Loucy (cell line): ENCODE data around the gene PIKFYVE.

Experiments used
- EZH2phosphoT487 ChIP-seq: fragments of 200-600 bp; IDR thresholded peaks from 2 replicates; pipeline ENCODE4 v1.6.1; 2018; ENCODE audit warnings: antibody characterized with exemption, mild to moderate bottlenecking, moderate library complexity, borderline replicate concordance
- TF ChIP-seq, protein P1 (sequence below): fragments of 200-600 bp; sonication (generic); conservative IDR thresholded peaks from 2 replicates; pipeline ENCODE4 v1.5.1; 2014; ENCODE audit warnings: mild to moderate bottlenecking, antibody characterized with exemption, low read length

DNA sequence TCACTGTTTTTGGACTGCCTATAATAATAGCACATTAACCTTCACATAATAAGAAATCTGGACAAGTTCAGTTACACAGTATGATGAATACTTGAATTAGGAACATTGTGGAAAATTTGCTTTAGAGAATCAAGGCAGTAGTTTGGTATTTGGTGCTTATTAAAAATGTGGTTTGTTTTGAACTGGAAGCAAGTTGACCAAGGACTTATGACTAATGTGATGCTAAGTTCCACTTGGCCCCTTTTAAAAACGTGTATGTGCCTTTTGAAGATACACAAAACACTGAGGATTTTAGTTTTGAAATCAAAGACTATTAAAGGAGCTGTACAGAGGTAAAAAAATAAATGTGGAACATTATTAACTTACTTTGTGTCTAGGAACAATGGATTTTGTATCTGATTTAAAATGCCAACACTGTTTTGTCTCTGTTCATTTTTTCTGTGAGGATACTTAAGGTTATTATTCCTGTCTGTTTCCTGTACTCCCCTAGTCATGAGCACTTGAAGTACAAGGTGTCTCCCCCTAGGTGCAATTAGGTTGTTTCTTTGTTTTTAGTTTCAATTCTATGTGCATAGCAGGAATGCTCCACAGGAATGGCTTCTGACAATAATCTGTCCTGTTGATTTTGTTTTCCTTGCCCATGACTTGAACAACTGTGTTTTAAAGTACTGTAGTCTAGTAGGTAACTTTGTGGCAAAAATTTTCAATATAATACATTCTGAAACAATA, 91.0 kb downstream of the PIKFYVE start:
- no peak for TF ChIP-seq EZH2phosphoT487
- TF ChIP-seq, protein P1, sequence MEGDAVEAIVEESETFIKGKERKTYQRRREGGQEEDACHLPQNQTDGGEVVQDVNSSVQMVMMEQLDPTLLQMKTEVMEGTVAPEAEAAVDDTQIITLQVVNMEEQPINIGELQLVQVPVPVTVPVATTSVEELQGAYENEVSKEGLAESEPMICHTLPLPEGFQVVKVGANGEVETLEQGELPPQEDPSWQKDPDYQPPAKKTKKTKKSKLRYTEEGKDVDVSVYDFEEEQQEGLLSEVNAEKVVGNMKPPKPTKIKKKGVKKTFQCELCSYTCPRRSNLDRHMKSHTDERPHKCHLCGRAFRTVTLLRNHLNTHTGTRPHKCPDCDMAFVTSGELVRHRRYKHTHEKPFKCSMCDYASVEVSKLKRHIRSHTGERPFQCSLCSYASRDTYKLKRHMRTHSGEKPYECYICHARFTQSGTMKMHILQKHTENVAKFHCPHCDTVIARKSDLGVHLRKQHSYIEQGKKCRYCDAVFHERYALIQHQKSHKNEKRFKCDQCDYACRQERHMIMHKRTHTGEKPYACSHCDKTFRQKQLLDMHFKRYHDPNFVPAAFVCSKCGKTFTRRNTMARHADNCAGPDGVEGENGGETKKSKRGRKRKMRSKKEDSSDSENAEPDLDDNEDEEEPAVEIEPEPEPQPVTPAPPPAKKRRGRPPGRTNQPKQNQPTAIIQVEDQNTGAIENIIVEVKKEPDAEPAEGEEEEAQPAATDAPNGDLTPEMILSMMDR = peak; percentile 53
